Activated T-helper 2 cell treated with anti-CD3 and anti-CD28 coated beads, Interferon-gamma antibody, Interleukin-2, Interleukin-4, amounts not matched to agents 10 μg/mL and 5 μg/mL and 100 μg/mL, durations not matched to agents 14 hours and 24 hours and 36 hours (primary cell): Measurements from ENCODE around the gene AHRR. TPM values are rescaled to one million over a fixed set of nuclear protein-coding genes. Genes with fewer than 3 reads are reported as not detected.

Experiments
- DNase-seq: peaks from one replicate; pipeline ENCODE4 v3.0.0; 2021; ENCODE audit warnings: low spot score
- H3K27ac Mint-ChIP-seq: one replicate; pipeline ENCODE4 v1.8.0; 2021; ENCODE audit warnings: mixed read lengths
- H3K27me3 Mint-ChIP-seq: one replicate; pipeline ENCODE4 v1.8.0; 2021; ENCODE audit warnings: low read depth, mixed read lengths
- H3K36me3 Mint-ChIP-seq: one replicate; pipeline ENCODE4 v1.8.0; 2021; ENCODE audit warnings: low read depth, mixed read lengths
- H3K4me1 Mint-ChIP-seq: one replicate; pipeline ENCODE4 v1.8.0; 2021; ENCODE audit warnings: low read depth, mixed read lengths
- H3K4me3 Mint-ChIP-seq: one replicate; pipeline ENCODE4 v1.8.0; 2021; ENCODE audit warnings: low read depth, mild to moderate bottlenecking, moderate library complexity, mixed read lengths
- H3K9me3 Mint-ChIP-seq: one replicate; pipeline ENCODE4 v1.8.0; 2021; ENCODE audit warnings: mixed read lengths
- intact Hi-C: fragments of 100-400 bp; cut with micrococcal nuclease; formaldehyde crosslinking; loops from one replicate; pipeline ENCODE4 v1.15.1; 2023
- total RNA-seq: library from RNA; stranded (reverse); gene quantifications from 2 replicates; pipeline ENCODE4 v1.2.3, GENCODE V29; 2022

Gene AHRR
- total RNA-seq, 1 donor from 2014 or later: 34.9 TPM

DNA sequence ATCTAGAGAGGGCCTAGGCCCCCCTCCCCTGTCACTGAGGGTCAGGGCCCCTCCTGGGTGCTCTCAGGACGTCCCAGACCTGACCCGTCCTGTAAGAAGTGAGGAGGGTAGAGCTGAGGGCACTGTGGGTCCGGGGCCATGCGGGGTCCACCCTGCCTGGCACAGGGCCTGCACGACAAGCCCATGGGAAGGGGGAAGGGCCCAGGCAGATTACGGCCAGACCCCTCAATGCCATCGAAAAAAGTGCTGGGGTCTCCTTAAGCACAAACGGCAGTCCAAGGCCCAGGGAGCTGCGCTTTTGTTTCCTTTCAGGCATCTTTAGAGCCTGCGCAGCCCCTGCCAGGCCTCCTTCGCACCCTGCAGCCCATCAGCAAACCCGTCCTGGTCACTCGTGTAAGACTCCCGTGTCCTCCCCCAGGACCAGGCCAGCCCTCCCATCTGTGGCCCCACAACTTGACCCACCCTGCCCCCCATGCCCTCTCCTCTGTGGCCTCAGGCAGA, 117.0 kb downstream of the AHRR start:
- Mint-ChIP-seq H3K9me3 (no peaks in the 10 kb centered on the region), H3K27me3 (no peaks in the 10 kb centered on the region), H3K4me3 (no peak overlapping the region), H3K36me3 (no peaks in the 10 kb centered on the region), H3K27ac (no peak overlapping the region), H3K4me1 (peaks cover 15% of the 10 kb centered on the region)
- no peak for DNase-seq
- intact Hi-C loops: no loop called here

DNA sequence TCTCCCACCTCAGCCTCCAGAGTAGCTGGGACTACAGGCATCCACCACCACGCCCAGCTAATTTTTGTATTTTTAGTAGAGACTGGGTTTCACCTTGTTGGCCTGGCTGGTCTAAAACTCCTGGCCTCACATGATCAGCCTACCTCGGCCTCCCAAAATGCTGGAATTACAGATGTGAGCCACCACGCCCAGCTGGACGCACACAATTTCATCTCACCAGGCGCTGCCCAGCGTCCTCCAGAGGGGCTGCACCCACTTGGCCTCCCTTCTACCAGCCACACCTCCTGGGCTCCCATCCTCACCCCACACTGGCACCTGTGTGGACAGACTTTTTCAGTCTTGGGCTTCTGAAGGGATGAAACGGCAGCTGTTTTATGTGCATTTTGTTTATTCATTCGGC, 117.7 kb downstream of the AHRR start:
- H3K9me3 Mint-ChIP-seq: no peaks in the 10 kb centered on the region
- intact Hi-C loops: no loop called here
- no peaks in the 10 kb centered on the region for H3K36me3 Mint-ChIP-seq
- H3K4me3 Mint-ChIP-seq: no peak overlapping the region
- no peak overlapping the region for H3K27ac Mint-ChIP-seq
- no peak for DNase-seq
- H3K27me3 Mint-ChIP-seq: no peaks in the 10 kb centered on the region
- peaks cover 18% of the 10 kb centered on the region for H3K4me1 Mint-ChIP-seq

DNA sequence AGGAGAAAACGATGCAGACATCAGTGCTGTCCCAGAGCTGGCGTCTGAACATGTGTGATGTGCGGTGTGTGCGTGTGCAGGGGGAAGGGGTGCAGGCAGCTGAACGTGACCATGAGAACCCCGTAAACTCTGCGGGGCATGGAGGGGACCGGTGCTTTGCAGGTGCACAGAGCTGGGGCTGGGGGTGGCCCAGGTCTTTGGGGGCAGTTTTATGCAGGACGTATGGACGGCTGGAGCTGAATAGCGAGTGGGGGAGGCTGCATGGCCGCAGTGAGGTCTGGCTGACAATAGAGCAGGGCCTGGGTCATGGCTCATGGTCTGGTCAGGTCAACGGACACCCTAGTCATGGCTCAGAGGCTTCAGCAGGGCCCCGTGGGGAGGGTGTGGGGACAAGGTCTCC, 118.1 kb downstream of the AHRR start:
- peaks cover under 1% of the 10 kb centered on the region for H3K36me3 Mint-ChIP-seq
- no peaks in the 10 kb centered on the region for H3K27me3 Mint-ChIP-seq
- DNase-seq: no peak
- intact Hi-C loops: no loop called here
- H3K27ac Mint-ChIP-seq: no peak overlapping the region
- H3K4me3 Mint-ChIP-seq: no peak overlapping the region
- peaks cover 23% of the 10 kb centered on the region for H3K4me1 Mint-ChIP-seq
- no peaks in the 10 kb centered on the region for H3K9me3 Mint-ChIP-seq

DNA sequence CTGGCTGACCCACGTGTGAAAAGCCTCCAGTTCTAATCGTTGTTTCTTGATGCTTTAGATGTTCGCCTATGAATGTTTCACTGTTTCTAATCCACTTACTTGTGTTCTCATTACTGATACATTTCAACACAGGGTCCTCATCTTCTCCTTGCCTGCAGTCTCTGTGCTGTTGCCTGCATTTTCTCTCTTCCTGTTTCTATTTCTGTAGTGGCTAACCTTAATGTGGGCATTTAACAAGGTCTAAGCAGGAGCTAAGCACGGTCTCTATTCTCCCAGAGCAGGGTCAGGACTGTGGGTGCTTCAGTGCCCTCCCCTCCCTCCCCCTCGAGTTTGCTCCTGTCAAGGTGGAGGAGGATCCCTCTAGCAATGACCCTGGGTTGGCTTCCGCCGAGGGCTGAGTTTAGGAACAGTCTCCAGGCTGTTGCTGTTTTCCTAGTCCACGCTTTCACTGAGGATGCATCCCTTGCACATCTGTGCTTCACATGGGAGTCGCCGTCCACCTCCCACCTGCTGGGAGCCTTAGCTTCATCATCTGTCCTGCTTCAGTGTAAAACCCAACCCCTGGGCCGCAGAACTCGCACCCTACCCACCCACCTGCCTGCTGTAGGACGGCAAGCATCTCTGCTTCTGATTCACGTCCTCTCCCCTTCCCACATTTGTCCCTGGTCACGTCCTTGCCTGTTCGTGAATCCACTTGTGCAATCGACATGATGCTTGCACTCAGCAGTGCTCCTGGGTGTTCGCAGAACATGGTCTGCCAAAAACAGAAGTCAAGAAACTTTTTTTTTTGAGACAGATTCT, 119.1 kb downstream of the AHRR start:
- DNase-seq: no peak
- Mint-ChIP-seq H3K4me1 (peaks cover 27% of the 10 kb centered on the region), H3K4me3 (peak overlapping the region; percentile 2), H3K9me3 (no peaks in the 10 kb centered on the region), H3K36me3 (peaks cover 7% of the 10 kb centered on the region), H3K27me3 (no peaks in the 10 kb centered on the region), H3K27ac (no peak overlapping the region)
- intact Hi-C loops: no loop called here

DNA sequence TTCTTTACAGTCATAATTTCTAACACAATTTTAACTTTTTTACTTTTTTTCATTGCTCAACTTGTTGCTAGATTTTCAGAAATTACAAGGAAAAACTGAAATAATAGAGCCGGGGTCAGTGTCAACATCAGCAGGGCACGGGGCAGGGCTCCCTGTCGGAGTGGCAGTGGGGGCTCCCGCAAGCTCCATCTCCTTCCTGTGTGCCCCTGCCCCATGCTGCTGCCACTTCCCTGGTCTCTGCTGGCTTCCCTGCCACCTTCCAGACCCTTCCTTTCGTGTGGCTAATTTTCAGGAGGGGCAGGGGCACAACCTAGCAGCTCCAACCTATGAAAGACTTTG, 120.5 kb downstream of the AHRR start:
- DNase-seq: no peak
- Mint-ChIP-seq H3K9me3 (no peaks in the 10 kb centered on the region), H3K27me3 (no peaks in the 10 kb centered on the region), H3K27ac (peak overlapping the region; percentile 96), H3K36me3 (peaks cover 17% of the 10 kb centered on the region), H3K4me3 (peak overlapping the region; percentile 97), H3K4me1 (peaks cover 33% of the 10 kb centered on the region)
- intact Hi-C loops: no loop called here

DNA sequence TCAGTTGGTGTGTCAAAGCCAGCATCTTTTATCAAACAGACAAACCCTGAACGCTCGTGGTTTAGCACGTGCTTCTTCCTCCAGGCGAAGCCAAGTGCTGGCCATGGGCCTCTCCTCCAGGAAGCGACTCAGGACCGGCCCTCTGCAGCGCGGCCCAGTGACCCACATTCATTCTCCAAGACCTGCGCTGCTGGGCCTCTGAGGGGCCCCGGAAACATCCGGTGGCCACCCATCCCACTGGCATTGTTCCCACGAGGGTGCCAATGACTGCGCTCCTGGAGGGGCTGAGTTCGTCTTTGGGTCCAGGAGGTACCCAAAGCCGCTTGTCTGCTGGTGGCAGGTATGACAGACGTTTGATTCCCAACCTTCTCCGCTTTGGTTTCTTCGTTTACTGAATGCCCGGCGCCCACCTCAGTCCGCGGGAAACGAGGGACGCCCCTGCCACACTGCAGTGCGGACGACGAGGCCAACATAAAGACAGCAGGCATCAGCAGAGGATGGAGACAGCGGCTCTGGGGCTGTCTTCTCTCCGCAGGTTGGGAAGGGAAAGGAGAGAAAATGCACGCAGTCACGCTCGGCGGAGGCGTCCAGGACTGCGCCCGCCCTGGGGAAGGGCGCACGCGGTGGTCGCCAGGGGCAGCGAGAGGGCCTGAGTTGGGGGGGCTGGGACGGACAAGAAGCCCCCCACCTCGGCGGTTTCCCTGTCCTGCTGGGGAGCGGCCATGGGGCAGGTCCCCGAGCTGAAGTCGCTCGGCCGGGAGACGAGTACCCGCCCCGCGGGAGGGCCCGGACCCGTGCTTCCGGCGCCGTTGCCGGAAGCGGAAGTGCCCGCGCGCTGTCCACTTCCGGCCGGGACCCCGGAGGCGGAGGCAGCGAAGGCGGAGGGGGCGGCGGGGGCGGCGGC, 121.1 kb downstream of the AHRR start, which contains the start of gene EXOC3:
Gene EXOC3 (plus strand): TSS at position 842 of the 904 bp plus-strand sequence. CDS start 3,030 bp downstream, outside the sequence.
- H3K36me3 Mint-ChIP-seq: peaks cover 23% of the 10 kb centered on the region
- peak within 1 kb of the TSS; percentile 97 for H3K4me3 Mint-ChIP-seq
- peak; percentile 74 for DNase-seq
- intact Hi-C loops: no loop called here
- no peaks in the 10 kb centered on the region for H3K9me3 Mint-ChIP-seq
- peak within 1 kb of the TSS; percentile 96 for H3K27ac Mint-ChIP-seq
- no peaks in the 10 kb centered on the region for H3K27me3 Mint-ChIP-seq
- peaks cover 34% of the 10 kb centered on the region for H3K4me1 Mint-ChIP-seq

DNA sequence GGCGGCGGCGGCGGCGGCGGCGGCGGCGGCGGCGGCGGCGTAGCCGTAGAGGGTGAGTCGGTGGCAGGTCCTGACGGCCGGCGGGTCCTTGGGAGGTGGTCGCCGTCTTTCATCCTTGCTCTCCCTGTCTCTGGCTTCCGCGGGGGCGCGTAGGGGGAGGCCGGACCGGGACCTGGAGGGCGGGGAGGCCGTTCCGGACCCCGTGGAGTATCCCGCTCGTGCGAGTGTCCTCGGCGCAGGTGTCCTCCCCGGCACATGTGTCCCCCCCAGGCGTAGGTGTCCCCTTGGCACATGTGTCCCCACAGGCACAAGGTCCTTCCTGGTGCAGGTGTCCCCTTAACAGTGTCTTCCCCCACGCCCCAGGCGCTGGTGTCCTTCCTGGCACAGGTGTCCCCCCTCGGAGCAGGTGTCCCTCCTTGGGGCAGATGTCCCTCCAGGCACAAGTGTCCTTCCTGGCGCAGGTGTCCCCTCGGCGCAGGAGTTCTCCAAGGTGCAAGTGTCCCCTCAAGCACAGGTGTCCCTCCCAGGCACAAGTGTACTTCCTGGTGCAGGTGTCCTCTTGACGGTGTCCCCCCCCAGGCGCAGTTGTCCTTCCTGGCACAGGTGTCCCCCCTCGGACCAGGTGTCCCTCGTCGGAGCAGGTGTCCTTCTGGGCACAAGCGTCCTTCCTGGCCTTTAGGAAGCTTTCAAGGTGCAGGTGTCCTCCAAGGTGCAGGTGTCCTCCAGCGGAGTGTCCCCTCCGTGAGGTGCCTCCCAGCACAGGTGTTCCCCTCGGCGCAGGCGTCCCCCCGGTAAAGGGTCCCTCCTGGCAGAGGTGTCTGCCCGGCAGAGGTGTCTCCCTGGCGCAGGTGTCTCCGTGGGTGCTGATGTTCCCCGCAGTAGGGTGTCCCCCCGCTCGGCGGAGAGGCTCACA, 122.0 kb downstream of the AHRR start:
- no peaks in the 10 kb centered on the region for H3K9me3 Mint-ChIP-seq
- peak overlapping the region; percentile 84 for H3K4me3 Mint-ChIP-seq
- H3K4me1 Mint-ChIP-seq: peaks cover 34% of the 10 kb centered on the region
- H3K27ac Mint-ChIP-seq: peak overlapping the region; percentile 79
- intact Hi-C loops: no loop called here
- H3K27me3 Mint-ChIP-seq: no peaks in the 10 kb centered on the region
- no peak for DNase-seq
- peaks cover 32% of the 10 kb centered on the region for H3K36me3 Mint-ChIP-seq

DNA sequence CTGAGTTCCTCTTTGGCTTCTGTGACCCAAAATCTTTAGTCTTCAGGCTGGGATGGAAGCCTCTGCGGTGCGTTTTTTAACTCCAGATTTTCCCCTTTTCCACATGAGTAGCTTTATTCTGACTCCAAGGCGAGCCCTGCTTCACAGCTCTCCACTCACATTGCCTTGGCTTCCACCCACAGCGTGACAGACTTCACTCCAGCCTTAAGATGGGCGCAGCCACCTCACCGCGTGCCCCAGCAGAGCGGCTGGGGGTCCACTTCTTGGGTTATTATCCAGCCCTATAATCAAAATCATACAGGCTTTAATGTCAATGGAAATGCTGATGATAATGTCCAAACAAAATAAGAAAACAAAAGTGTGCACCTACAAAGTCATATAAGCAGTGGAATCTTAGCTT, 122.7 kb downstream of the AHRR start:
- H3K9me3 Mint-ChIP-seq: no peaks in the 10 kb centered on the region
- peak overlapping the region; percentile 84 for H3K4me3 Mint-ChIP-seq
- no peak for DNase-seq
- peak overlapping the region; percentile 60 for H3K27ac Mint-ChIP-seq
- no peaks in the 10 kb centered on the region for H3K27me3 Mint-ChIP-seq
- H3K36me3 Mint-ChIP-seq: peaks cover 39% of the 10 kb centered on the region
- intact Hi-C loops: no loop called here
- peaks cover 34% of the 10 kb centered on the region for H3K4me1 Mint-ChIP-seq

DNA sequence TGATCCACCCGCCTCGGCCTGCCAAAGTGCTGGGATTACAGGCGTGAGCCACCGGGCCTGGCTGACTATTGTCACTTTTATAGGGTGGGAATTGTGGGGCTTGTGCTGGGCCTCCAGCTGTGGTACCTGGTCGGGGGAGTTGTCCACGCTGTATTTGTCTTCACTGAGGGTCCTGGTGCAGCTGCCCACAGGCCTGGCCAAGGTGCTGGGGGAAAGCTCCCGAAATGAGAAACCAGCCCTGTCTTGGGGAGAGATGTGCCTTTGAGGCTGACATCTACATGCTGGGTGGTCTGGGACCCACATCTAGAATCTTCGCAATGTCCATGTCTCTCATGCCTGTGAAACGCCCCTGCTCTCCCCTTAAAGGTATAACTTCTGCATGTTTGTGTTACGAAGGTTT, 124.1 kb downstream of the AHRR start:
- Mint-ChIP-seq H3K27ac (peak overlapping the region; percentile 43), H3K27me3 (no peaks in the 10 kb centered on the region), H3K4me3 (no peak overlapping the region), H3K9me3 (peaks cover 5% of the 10 kb centered on the region), H3K4me1 (peaks cover 34% of the 10 kb centered on the region), H3K36me3 (peaks cover 53% of the 10 kb centered on the region)
- no peak for DNase-seq
- intact Hi-C loops: no loop called here

DNA sequence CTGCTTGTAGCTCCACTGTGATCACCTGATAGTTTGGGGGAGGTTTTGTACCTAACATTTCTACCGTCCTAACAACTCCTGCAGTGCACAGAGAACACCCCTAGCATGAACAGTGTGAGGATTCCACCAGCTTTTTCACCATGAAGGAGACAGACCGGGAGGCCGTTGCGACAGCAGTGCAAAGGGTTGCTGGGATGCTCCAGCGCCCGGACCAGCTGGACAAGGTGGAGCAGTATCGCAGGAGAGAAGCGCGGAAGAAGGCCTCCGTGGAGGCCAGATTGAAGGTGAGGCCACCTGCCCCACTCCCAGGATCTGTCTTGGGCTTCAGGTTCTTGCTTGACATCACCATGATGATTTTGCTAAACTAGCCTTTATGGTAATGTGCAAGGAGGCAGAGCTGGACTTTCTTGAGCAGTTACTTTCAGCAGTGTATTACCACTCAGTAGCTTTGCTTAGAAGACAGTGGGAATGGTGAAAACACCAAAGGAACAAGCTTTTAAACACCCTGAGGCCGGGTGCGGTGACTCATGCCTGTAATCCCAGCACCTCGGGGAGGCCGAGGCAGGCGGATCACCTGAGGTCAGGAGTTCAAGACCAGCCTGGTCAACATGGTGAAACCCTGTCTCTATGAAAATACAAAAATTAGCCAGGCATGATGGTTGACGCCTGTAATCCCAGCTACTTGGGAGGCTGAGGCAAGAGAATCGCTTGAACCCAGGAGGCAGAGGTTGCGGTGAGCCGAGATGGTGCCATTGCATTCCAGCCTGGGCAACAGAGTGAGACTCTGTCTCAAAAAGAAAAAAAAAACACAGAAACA, 124.8 kb downstream of the AHRR start:
- no peaks in the 10 kb centered on the region for H3K27me3 Mint-ChIP-seq
- H3K27ac Mint-ChIP-seq: peak overlapping the region; percentile 43
- peaks cover 12% of the 10 kb centered on the region for H3K9me3 Mint-ChIP-seq
- intact Hi-C loops: loop anchor here (2.0 kb wide), 1 partner anchor 25 kb away; no protein-coding TSS in a partner anchor
- H3K36me3 Mint-ChIP-seq: peaks cover 60% of the 10 kb centered on the region
- no peak overlapping the region for H3K4me3 Mint-ChIP-seq
- H3K4me1 Mint-ChIP-seq: peaks cover 30% of the 10 kb centered on the region
- no peak for DNase-seq

DNA sequence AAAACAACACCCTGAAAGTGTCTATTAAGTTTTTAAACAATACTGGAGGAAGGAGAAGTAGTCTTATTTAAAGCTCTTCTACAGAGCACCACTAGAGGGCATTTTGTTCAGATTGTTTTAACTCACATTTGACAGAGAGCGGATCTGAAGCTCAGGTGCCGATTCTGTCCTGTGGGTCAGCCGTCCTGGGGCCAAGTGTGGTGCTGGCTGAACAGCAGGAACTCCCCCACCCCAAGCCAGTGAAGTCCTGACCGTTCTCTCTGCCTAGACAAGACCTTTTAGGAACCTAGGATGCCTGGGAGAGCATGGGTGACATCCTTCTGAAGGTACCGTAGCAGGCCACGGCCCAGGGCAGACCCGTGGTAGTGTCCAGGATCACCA, 125.4 kb downstream of the AHRR start:
- Mint-ChIP-seq H3K27ac (no peak overlapping the region), H3K36me3 (peaks cover 66% of the 10 kb centered on the region), H3K4me3 (no peak overlapping the region), H3K4me1 (peaks cover 28% of the 10 kb centered on the region), H3K9me3 (peaks cover 18% of the 10 kb centered on the region), H3K27me3 (no peaks in the 10 kb centered on the region)
- intact Hi-C loops: loop anchor here (2.0 kb wide), 1 partner anchor 24 kb away; no protein-coding TSS in a partner anchor
- no peak for DNase-seq
